K562 (cell line): ENCODE data around the gene ZNF622. TPM values are rescaled to one million over a fixed set of nuclear protein-coding genes. Genes with fewer than 3 reads are reported as not detected.

Experiments
- ATAC-seq: fragments of 200-7000 bp; cut with Tn5 transposase; 3 replicates; pipeline ENCODE4 v1.9.1; 2020; ENCODE audit warnings: moderate library complexity
- BruUV-seq: library from RNA; stranded (reverse); fragments of 400-500 nt; replicated peaks from 2 replicates; lab custom pipeline; 2021; lab: Mats Ljungman, UMichigan
- CTCF ChIA-PET: fragments of 300-600 bp; formaldehyde crosslinking; extraction: SDS; loops from one replicate; lab custom pipeline; 2021; ENCODE audit warnings: low intra/inter-chr PET ratio; lab: Yijun Ruan, JAX
- POLR2A ChIA-PET: fragments of 300-600, 350-650 bp; sonication (Branson Sonifier 250); formaldehyde crosslinking; extraction: SDS; loops from one replicate; lab custom pipeline; 2021; ENCODE audit warnings: antibody characterized with exemption, inconsistent platforms; lab: Yijun Ruan, JAX
- DNase-seq, 4 experiments: peaks; one replicate each; pipeline versions ENCODE4 v3.0.0 to v3.0.0-alpha.2; 2011 to 2018; ENCODE audit warnings: low spot score in 3 of 4, mixed read lengths in 3 of 4; ENCODE audit errors: extremely low read depth in 1 of 4
- FAIRE-seq: peaks from 2 replicates; lab custom pipeline; 2011; peaks lifted over from hg19 to GRCh38; lab: Jason Lieb, UNC
- H2AFZ ChIP-seq: 2 replicates; pipeline ENCODE4 v1.6.0; 2011; ENCODE audit warnings: low read depth, low read length, control low read depth, inconsistent platforms
- H3K27ac ChIP-seq: fragments of 200-600 bp; 3 replicates; pipeline ENCODE4 v1.8.0; 2011; ENCODE audit warnings: low read depth, mild to moderate bottlenecking, control low read depth, inconsistent platforms, low read length, moderate library complexity, mixed read lengths; ENCODE audit errors: extremely low read depth
- H3K27me3 ChIP-seq, 2 experiments: fragments of 300-600 bp in 1 of 2; 2 replicates in 1 of 2; 3 replicates in 1 of 2; pipeline versions ENCODE4 v1.6.0 to v1.8.0; 2011; ENCODE audit warnings: inconsistent platforms in 2 of 2, low read length in 2 of 2, mild to moderate bottlenecking in 1 of 2, mixed read lengths in 1 of 2, moderate library complexity in 1 of 2; ENCODE audit not compliant: control insufficient read depth in 2 of 2, insufficient read depth in 2 of 2
- H3K36me3 ChIP-seq: fragments of 300-600 bp; 3 replicates; pipeline ENCODE4 v1.8.0; 2011; ENCODE audit warnings: mild to moderate bottlenecking, low read length, inconsistent platforms; ENCODE audit not compliant: control insufficient read depth, insufficient read depth
- H3K4me1 ChIP-seq, 2 experiments: fragments of 200-600 bp in 1 of 2; replicated peaks in 1 of 2; 2 replicates in 1 of 2; 3 replicates in 1 of 2; pipeline versions ENCODE4 v1.5.1 to v1.8.0; 2011; ENCODE audit warnings: inconsistent platforms in 2 of 2, low read length in 2 of 2, mild to moderate bottlenecking in 1 of 2, mixed read lengths in 1 of 2, moderate library complexity in 1 of 2; ENCODE audit not compliant: control insufficient read depth in 2 of 2, insufficient read depth in 2 of 2
- H3K4me2 ChIP-seq: 2 replicates; pipeline ENCODE4 v1.6.1; 2011; ENCODE audit warnings: low read length, control low read depth, inconsistent platforms, mixed read lengths; ENCODE audit not compliant: insufficient read depth
- H3K4me3 ChIP-seq: fragments of 200-600 bp; sonication (generic), shearing (Covaris generic); 2 replicates; pipeline ENCODE4 v1.5.1; 2016; ENCODE audit warnings: control low read depth, inconsistent platforms
- H3K79me2 ChIP-seq: fragments of 200-600 bp; 3 replicates; pipeline ENCODE4 v1.8.0; 2011; ENCODE audit warnings: low read length, inconsistent platforms; ENCODE audit not compliant: control insufficient read depth, insufficient read depth
- H3K9ac ChIP-seq, 2 experiments: 2 replicates each; pipeline versions ENCODE4 v1.6.0 to v1.6.1; 2011; ENCODE audit warnings: low read depth in 2 of 2, low read length in 2 of 2, control low read depth in 1 of 2, inconsistent platforms in 1 of 2, mild to moderate bottlenecking in 1 of 2, mixed read lengths in 1 of 2; ENCODE audit not compliant: insufficient read depth in 1 of 2
- H3K9me1 ChIP-seq: one replicate; pipeline ENCODE4 v1.6.0; 2011; ENCODE audit warnings: inconsistent platforms, mild to moderate bottlenecking, low read length, moderate library complexity; ENCODE audit not compliant: control insufficient read depth, insufficient read depth
- H3K9me3 ChIP-seq: replicated peaks from 2 replicates; pipeline ENCODE4 v1.5.1; 2011; ENCODE audit warnings: low read depth, low read length, inconsistent platforms; ENCODE audit not compliant: control insufficient read depth, insufficient read depth
- H4K20me1 ChIP-seq: replicated peaks from 2 replicates; pipeline ENCODE4 v1.6.1; 2011; ENCODE audit warnings: low read length, inconsistent platforms, mixed read lengths; ENCODE audit not compliant: control insufficient read depth, insufficient read depth
- BACH1 ChIP-seq: fragments of 200-800 bp; sonication (Bioruptor generic); IDR thresholded peaks from 2 replicates; pipeline ENCODE4 v1.6.1; 2016; ENCODE audit warnings: missing genetic modification characterization, missing compliant biosample characterization
- E2F3 ChIP-seq: fragments of 250-450 bp; sonication (Bioruptor Pico); IDR thresholded peaks from 2 replicates; pipeline ENCODE4 v1.4.0; 2020; ENCODE audit warnings: mild to moderate bottlenecking
- ERF ChIP-seq: fragments of 450-650 bp; formaldehyde crosslinking; IDR thresholded peaks from 2 replicates; pipeline ENCODE4 v1.4.0; 2020; ENCODE audit warnings: mild to moderate bottlenecking, mixed read lengths
- HIVEP1 ChIP-seq: fragments of 250-450 bp; sonication (Bioruptor Pico); IDR thresholded peaks from 2 replicates; pipeline ENCODE4 v1.4.0; 2020; ENCODE audit warnings: mild to moderate bottlenecking
- KAT2B ChIP-seq: IDR thresholded peaks from one replicate; pipeline ENCODE4 v1.6.1; 2012; ENCODE audit warnings: low read depth, mild to moderate bottlenecking, control low read depth, inconsistent platforms, low read length, moderate library complexity
- NONO ChIP-seq, 2 experiments: fragments of 200-400 bp in 1 of 2; fragments of 450-650 bp in 1 of 2; formaldehyde crosslinking in 1 of 2; IDR thresholded peaks; 2 replicates each; pipeline ENCODE4 v1.6.1; 2017; ENCODE audit warnings: low read depth in 2 of 2, mild to moderate bottlenecking in 2 of 2, moderate library complexity in 2 of 2, low read length in 1 of 2
- NR2C2 ChIP-seq, 2 experiments: fragments of 200-800 bp in 1 of 2; sonication (Bioruptor generic) in 1 of 2; sonication (generic) in 1 of 2; formaldehyde crosslinking in 1 of 2; IDR thresholded peaks; 2 replicates each; pipeline versions ENCODE4 v1.6.1 to v1.8.0; 2016 to 2022; ENCODE audit warnings: mild to moderate bottlenecking in 1 of 2, missing compliant biosample characterization in 1 of 2, missing genetic modification characterization in 1 of 2, missing genetic modification reagents in 1 of 2
- NRF1 ChIP-seq, 2 experiments: fragments of 450-650 bp; IDR thresholded peaks in 1 of 2; conservative IDR thresholded peaks in 1 of 2; 2 replicates each; pipeline ENCODE4 v1.6.1; 2014; ENCODE audit warnings: mild to moderate bottlenecking in 2 of 2
- RB1 ChIP-seq: fragments of 450-650 bp; IDR thresholded peaks from 2 replicates; pipeline ENCODE4 v1.6.1; 2017; ENCODE audit warnings: low read depth, mild to moderate bottlenecking
- RBFOX2 ChIP-seq: fragments of 200-400 bp; formaldehyde crosslinking; IDR thresholded peaks from 2 replicates; pipeline ENCODE4 v1.6.1; 2017; ENCODE audit warnings: low read depth, mild to moderate bottlenecking, low read length, moderate library complexity
- SRSF3 ChIP-seq: fragments of 200-400 bp; formaldehyde crosslinking; IDR thresholded peaks from 2 replicates; pipeline ENCODE4 v1.6.1; 2016; ENCODE audit warnings: mild to moderate bottlenecking, low read length, moderate library complexity; ENCODE audit not compliant: insufficient read depth
- SRSF9 ChIP-seq: fragments of 200-400 bp; formaldehyde crosslinking; IDR thresholded peaks from 2 replicates; pipeline ENCODE4 v1.6.1; 2017; ENCODE audit warnings: low read depth, low read length, borderline replicate concordance
- STAT5B ChIP-seq: fragments of 250-450 bp; sonication (Bioruptor Pico); IDR thresholded peaks from 2 replicates; pipeline ENCODE4 v1.8.0; 2021; ENCODE audit warnings: mild to moderate bottlenecking, inconsistent platforms
- THRB ChIP-seq: fragments of 450-650 bp; formaldehyde crosslinking; conservative IDR thresholded peaks from 2 replicates; pipeline ENCODE4 v1.4.0; 2022; ENCODE audit warnings: mild to moderate bottlenecking, missing genetic modification characterization
- ZBED1 ChIP-seq: IDR thresholded peaks from 2 replicates; pipeline ENCODE4 v1.6.1; 2014
- ZNF133 ChIP-seq: fragments of 250-450 bp; sonication (Bioruptor Pico); IDR thresholded peaks from 2 replicates; pipeline ENCODE4 v1.4.0; 2020; ENCODE audit warnings: mild to moderate bottlenecking
- ZNF384 ChIP-seq: IDR thresholded peaks from 2 replicates; pipeline ENCODE4 v1.6.1; 2012; ENCODE audit warnings: low read depth, low read length, improper control_type of control experiment
- ZNF584 ChIP-seq: fragments of 200-800 bp; sonication (Bioruptor generic); IDR thresholded peaks from 2 replicates; pipeline ENCODE4 v1.6.1; 2016; ENCODE audit warnings: low read depth, mild to moderate bottlenecking, missing genetic modification characterization, missing compliant biosample characterization
- ZSCAN32 ChIP-seq: fragments of 450-650 bp; formaldehyde crosslinking; IDR thresholded peaks from 2 replicates; pipeline ENCODE4 v1.4.0; 2020; ENCODE audit warnings: mild to moderate bottlenecking, moderate library complexity
- WGBS: fragments of 100-300 bp; shearing (Covaris generic); methylation state at CpG from one replicate; pipeline ENCODE4 v1.1.6; 2016; ENCODE audit warnings: low coverage, mixed read lengths; ENCODE audit not compliant: insufficient coverage; ENCODE audit errors: missing lambda C conversion rate; 5-methylcytosine and 5-hydroxymethylcytosine counted together
- in situ Hi-C: fragments of 300-500 bp; cut with MboI; formaldehyde crosslinking; loops from 4 replicates; pipeline ENCODE4 v1.15.0; 2018; ENCODE audit warnings: inconsistent platforms, mixed read lengths
- intact Hi-C: fragments of 100-400 bp; cut with micrococcal nuclease; formaldehyde crosslinking; loops from 2 replicates; pipeline ENCODE4 v1.14.2; 2022
- polyA plus RNA-seq, 8 experiments: library from polyadenylated mRNA; depleted of rRNA in 4 of 8; stranded (reverse) in 5 of 8; unstranded in 3 of 8; fragments of >200 nt; fragmentation: Nextera tagmentation in 2 of 8; fragmentation: Illumina TruSeq in 1 of 8; extraction: Ambion mirVana in 2 of 8; extraction: Trizol in 1 of 8; gene quantifications; 2 replicates each; pipeline versions ENCODE4 v1.2.1 to v1.2.3, GENCODE V29; 2011 to 2014; ENCODE audit warnings: inconsistent platforms in 1 of 8, missing spikeins in 1 of 8
- total RNA-seq, 7 experiments: library from RNA; depleted of rRNA in 6 of 7; stranded (reverse); fragments of >200 nt in 6 of 7; fragmentation: Illumina TruSeq in 2 of 7; extraction: Trizol in 2 of 7; gene quantifications; 2 replicates each; pipeline versions ENCODE4 v1.2.1 to v1.2.3, GENCODE V29; 2011 to 2021; ENCODE audit warnings: low replicate concordance in 1 of 7

The ZNF622 gene
- total and polyA plus RNA-seq, 9 of the 15 experiments (the other 6 are each of a cell fraction or from before 2014, with no cell fraction given) = 9.6 to 51.5 (median 32.3) TPM

GRCh38 chr5:16455668-16456067 lies 9.9 kb downstream of the ZNF622 start:
- peaks cover 33% of the 10 kb centered on the region for H3K79me2 ChIP-seq
- H3K9ac ChIP-seq = no peak overlapping the region
- H3K27ac ChIP-seq = peak overlapping the region; percentile 51; the same call in 2 of the 3 replicates
- H3K4me2 ChIP-seq = peak overlapping the region; percentile 19; the same call in 1 of the 2 replicates
- H3K9me1 ChIP-seq = peaks cover 4% of the 10 kb centered on the region
- no peaks in the 10 kb centered on the region for H3K9me3 ChIP-seq
- intact Hi-C loops (loop anchor here (1.0 to 2.0 kb wide), 2 partner anchors 110 to 295 kb away; no protein-coding TSS in a partner anchor), in situ Hi-C loops (loop anchor here (10.0 kb wide), 2 partner anchors 101 to 291 kb away; no protein-coding TSS in a partner anchor)
- TF ChIP-seq SRSF3 = no peak
- no peak for TF ChIP-seq ERF (CRISPR knock-in tag)
- no peak for TF ChIP-seq NONO (IDR thresholded peaks at IDR 0.05; ENCODE audit: low read depth in 2 of 2, low read length in 1 of 2)
- no peak for TF ChIP-seq NR2C2 (CRISPR knock-in tag; IDR thresholded peaks at IDR 0.05)
- peak; percentile 11; the same call in 1 of the 2 replicates for TF ChIP-seq NR2C2 (tag; IDR thresholded peaks at IDR 0.05)
- no peak for TF ChIP-seq HIVEP1 (CRISPR knock-in tag)
- TF ChIP-seq ZBED1 = no peak
- no peak for TF ChIP-seq RB1
- TF ChIP-seq BACH1 (tag) = 0 out of 2 replicates have a peak, but pooled peaks have one; percentile 39
- TF ChIP-seq ZSCAN32 (CRISPR knock-in tag) = no peak
- no peak for TF ChIP-seq STAT5B (CRISPR knock-in tag)
- TF ChIP-seq RBFOX2 = 0 out of 2 replicates have a peak, but pooled peaks have one; percentile 18
- TF ChIP-seq THRB (CRISPR knock-in tag) = no peak
- TF ChIP-seq ZNF584 (CRISPR knock-in tag) = no peak
- no peak for TF ChIP-seq ZNF133 (CRISPR knock-in tag)
- no peak for TF ChIP-seq ZNF384
- TF ChIP-seq NRF1 (conservative IDR thresholded peaks at IDR 0.05 in 1 of 2, IDR thresholded peaks at IDR 0.05 in 1 of 2) = no peak
- TF ChIP-seq KAT2B = no peak
- no peak for TF ChIP-seq SRSF9
- TF ChIP-seq E2F3 = no peak
- peaks cover 8% of the 10 kb centered on the region for H4K20me1 ChIP-seq
- ChIA-PET POLR2A (interaction anchor here (0.6 to 1.7 kb wide), 5 partner anchors 9 to 576 kb away, joined by 3 to 7 read pairs (median 3); no protein-coding TSS in a partner anchor), CTCF (interaction anchor here (2.1 kb wide), 1 partner anchor 109 kb away, joined by 4 read pairs; no protein-coding TSS in a partner anchor)
- DNase-seq (no peak), ATAC-seq (no peak), FAIRE-seq (no peak)
- no peaks in the 10 kb centered on the region for H3K27me3 ChIP-seq
- peaks cover 95% of the 10 kb centered on the region for H3K36me3 ChIP-seq
- WGBS = 89% methylated on average over 5 of the region's 5 CpGs
- H3K4me3 ChIP-seq = no peak overlapping the region
- peaks cover 0 to 16% of the 10 kb centered on the region in 2 experiments; a peak in 2 of 5 replicates for H3K4me1 ChIP-seq
- no peak overlapping the region for H2AFZ ChIP-seq
- BruUV-seq = no TSS peak
